22Rv1 (cell line): Measurements from ENCODE around the gene PTDSS2.

ENCODE experiments used
- CTCF ChIP-seq: fragments of 450-650 bp; IDR thresholded peaks from 2 replicates; pipeline ENCODE4 v1.5.1; 2017; ENCODE audit warnings: mild to moderate bottlenecking
- ZFX ChIP-seq: fragments of 450-650 bp; IDR thresholded peaks from 2 replicates; pipeline ENCODE4 v1.6.1; 2017; ENCODE audit warnings: antibody characterized with exemption, borderline replicate concordance

DNA sequence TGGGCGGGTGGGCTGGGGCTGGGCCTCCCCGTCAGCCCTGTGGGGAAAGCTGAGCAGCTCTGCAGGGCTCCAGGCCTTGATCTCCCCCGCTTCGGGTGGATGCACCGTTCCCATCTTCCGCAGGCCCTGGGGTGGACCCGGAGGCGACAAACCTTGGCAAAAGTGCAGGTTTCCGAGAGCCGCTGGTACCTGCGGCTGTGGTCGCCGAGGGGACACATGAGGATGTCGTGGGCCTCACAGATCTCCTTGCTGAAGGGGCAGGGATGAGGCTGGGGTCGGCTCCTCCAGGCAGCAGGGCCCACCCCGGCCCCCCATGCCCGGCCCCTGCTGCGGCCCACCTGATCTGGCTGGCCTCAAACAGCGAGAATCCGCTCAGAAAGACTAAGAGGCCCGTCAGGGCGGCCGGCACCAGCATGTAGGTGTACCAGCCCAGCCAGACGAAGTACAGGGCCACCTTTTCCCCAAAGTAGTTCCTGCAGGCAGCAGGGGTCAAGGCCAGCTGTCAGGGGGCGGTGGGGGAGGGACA, 20.1 kb upstream of the PTDSS2 start:
- no peak for TF ChIP-seq CTCF
- TF ChIP-seq ZFX, result no peak
